Body of pancreas (tissue), 4 donors: Measurements from ENCODE around the gene ALG14.

Experiments
- CTCF ChIP-seq, 7 experiments: fragments of 450-650 bp in 4 of 7; fragments of 200-600 bp in 3 of 7; sonication (generic) in 3 of 7; IDR thresholded peaks; one replicate each; pipeline ENCODE4 v1.5.1; 2016 to 2019; ENCODE audit warnings: antibody characterized with exemption in 7 of 7
- POLR2A ChIP-seq, 3 donors: fragments of 450-650 bp; IDR thresholded peaks; one replicate each; pipeline ENCODE4 v1.6.1; 2016; ENCODE audit warnings: antibody characterized with exemption in 3 of 3, mild to moderate bottlenecking in 2 of 3

- no peak for TF ChIP-seq CTCF (IDR thresholded peaks at IDR 0.05)
- TF ChIP-seq POLR2A (IDR thresholded peaks at IDR 0.05), result no peak
Observed at GRCh38 chr1:95086949-95087533, 14.3 kb upstream of the ALG14 start.
